Measurements from ENCODE around the gene CREB3L2. TPM values are rescaled to one million over a fixed set of nuclear protein-coding genes. Genes with fewer than 3 reads are reported as not detected.

Gene CREB3L2
- total RNA-seq, 4 donors from 2014 or later, result 43.5 to 73.0 (median 51.2) TPM

DNA sequence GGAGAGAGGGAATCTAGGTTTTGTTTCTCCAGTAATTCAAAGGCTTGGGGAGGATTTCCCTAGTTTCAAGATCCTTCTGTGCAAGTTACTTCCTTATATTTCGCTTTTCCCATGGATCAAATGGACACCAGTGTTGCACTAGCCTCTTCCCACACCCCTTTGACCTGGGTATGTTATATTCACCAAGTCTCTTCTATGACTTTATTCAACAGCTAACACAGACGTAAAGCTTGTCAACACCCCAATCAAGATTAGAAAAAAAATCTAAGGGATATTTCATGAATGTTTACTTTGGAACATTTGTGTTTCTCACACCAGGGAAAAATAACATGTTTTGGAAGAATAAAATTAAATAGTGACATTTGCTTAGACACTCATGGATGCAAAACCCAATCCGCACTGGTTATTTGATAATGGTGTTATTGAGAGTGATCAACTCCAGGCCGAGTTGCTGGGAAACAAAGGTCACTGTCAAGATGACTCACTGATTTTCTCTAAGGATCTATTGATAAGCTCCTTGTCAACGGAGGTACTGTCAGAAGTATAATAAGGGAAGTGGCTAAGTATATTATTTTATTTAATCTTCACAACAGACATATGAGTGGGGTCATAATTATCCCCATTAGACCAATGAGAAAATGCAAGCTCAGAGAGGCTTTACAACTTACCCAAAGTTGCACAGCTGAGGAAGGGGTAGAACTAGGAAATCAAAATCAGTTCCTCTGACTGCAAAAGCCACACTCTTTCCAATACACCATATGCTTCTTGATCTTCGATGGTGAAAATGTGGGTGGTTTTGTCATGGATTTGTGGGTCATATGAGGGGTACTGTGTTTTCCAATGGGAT lies 52.2 kb downstream of the CREB3L2 start:
- peak overlapping the region in 2 of 4 donors; percentile 9 to 15 for H3K27ac ChIP-seq
- 40% methylated on average over 6 of the region's 6 CpGs for WGBS, 2 donors
- peaks cover 0 to 90% (median 30%) of the 10 kb centered on the region in 4 donors for H3K4me1 ChIP-seq

DNA sequence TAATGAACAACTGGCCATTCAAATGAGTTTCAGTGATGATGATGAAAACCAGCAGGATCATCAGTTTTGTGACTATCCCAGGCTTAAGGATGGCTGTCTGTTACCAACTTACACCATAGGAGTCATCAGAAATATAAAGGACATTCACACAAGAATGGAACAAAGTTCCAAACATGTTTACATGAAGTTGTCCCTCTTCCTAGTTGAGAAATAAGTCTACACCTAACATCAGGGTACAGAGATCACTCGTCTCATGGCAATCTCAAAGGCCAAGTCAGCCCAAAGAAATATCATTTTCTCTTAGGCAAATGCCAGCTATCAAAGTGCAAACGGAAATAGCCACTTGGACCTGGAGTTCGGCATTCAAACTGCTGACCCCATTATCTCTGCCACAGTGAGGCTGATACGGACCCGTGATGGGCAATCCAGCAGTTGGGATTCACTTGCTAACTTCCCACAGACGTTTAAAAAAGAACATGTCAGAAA lies 53.0 kb downstream of the CREB3L2 start:
- Histone ChIP-seq H3K27me3 (no peaks in the 10 kb centered on the region), H3K4me3 (no peak overlapping the region), H3K27ac (peak overlapping the region in 2 of 4 donors; percentile 9 to 15), H3K4me1 (peaks cover 0 to 89% (median 26%) of the 10 kb centered on the region in 4 donors), H3K36me3 (no peaks in the 10 kb centered on the region), H3K9me3 (no peaks in the 10 kb centered on the region)
- WGBS, 2 donors, result 54 to 65% methylated on average over 6 of the region's 6 CpGs
- no peak for DNase-seq (ENCODE audit: low spot score in 2 of 2)
- TF ChIP-seq POLR2A (IDR thresholded peaks at IDR 0.05) (no peak), EP300 (IDR thresholded peaks at IDR 0.05) (no peak), CTCF (IDR thresholded peaks at IDR 0.05) (no peak)

More for the DNA sequence above, 52.2 kb downstream of the CREB3L2 start:
- DNase-seq (ENCODE audit: low spot score in 2 of 2), result no peak
- no peak overlapping the region for H3K4me3 ChIP-seq
- H3K9me3 ChIP-seq, result no peaks in the 10 kb centered on the region
- no peaks in the 10 kb centered on the region for H3K36me3 ChIP-seq
- TF ChIP-seq POLR2A (IDR thresholded peaks at IDR 0.05), result no peak
- TF ChIP-seq EP300 (IDR thresholded peaks at IDR 0.05), result no peak
- TF ChIP-seq CTCF (IDR thresholded peaks at IDR 0.05), result no peak
- no peaks in the 10 kb centered on the region for H3K27me3 ChIP-seq

GRCh38 chr7:137948083-137948844 lies 53.6 kb downstream of the CREB3L2 start:
- Histone ChIP-seq H3K4me3 (no peak overlapping the region), H3K27ac (no peak overlapping the region), H3K27me3 (no peaks in the 10 kb centered on the region), H3K36me3 (no peaks in the 10 kb centered on the region), H3K4me1 (peaks cover 0 to 89% (median 25%) of the 10 kb centered on the region in 4 donors), H3K9me3 (no peaks in the 10 kb centered on the region)
- WGBS, 2 donors, result 87 to 89% methylated on average over 5 of the region's 5 CpGs
- no peak for DNase-seq (ENCODE audit: low spot score in 2 of 2)
- TF ChIP-seq POLR2A (IDR thresholded peaks at IDR 0.05) (no peak), EP300 (IDR thresholded peaks at IDR 0.05) (no peak), CTCF (IDR thresholded peaks at IDR 0.05) (no peak)

GRCh38 chr7:137947046-137947445 lies 54.8 kb downstream of the CREB3L2 start:
- H3K36me3 ChIP-seq, result no peaks in the 10 kb centered on the region
- no peak for DNase-seq (ENCODE audit: low spot score in 2 of 2)
- WGBS, 2 donors, result 78 to 81% methylated on average over 7 of the region's 7 CpGs
- H3K4me3 ChIP-seq, result no peak overlapping the region
- H3K9me3 ChIP-seq, result no peaks in the 10 kb centered on the region
- no peak overlapping the region for H3K27ac ChIP-seq
- no peaks in the 10 kb centered on the region for H3K27me3 ChIP-seq
- no peak for TF ChIP-seq CTCF (IDR thresholded peaks at IDR 0.05)
- peaks cover 0 to 89% (median 28%) of the 10 kb centered on the region in 4 donors for H3K4me1 ChIP-seq

DNA sequence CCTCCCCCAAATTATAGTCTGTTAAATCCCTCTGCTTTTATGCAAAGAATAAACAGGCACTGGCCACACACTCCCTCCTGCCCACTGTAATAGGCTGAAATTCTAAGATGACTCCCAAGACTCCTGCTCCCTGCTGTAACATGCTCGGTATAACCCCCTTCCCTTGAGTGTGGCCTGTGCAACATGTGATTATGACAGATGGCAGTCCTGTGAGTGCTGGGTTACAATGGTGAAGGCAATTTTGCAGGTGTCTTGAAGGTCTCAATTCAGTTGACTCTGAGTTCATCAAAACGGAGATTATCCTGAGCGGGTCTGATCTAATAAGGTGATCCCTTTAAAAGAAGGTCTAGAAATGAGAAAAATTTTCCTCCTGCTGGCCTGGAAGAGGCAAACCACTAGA lies 55.9 kb downstream of the CREB3L2 start:
- Histone ChIP-seq H3K36me3 (no peaks in the 10 kb centered on the region), H3K27me3 (no peaks in the 10 kb centered on the region), H3K27ac (peak overlapping the region in 1 of 4 donors; percentile 3), H3K4me3 (no peak overlapping the region), H3K9me3 (no peaks in the 10 kb centered on the region), H3K4me1 (peaks cover 0 to 92% (median 30%) of the 10 kb centered on the region in 4 donors)
- TF ChIP-seq CTCF (IDR thresholded peaks at IDR 0.05) (no peak), POLR2A (IDR thresholded peaks at IDR 0.05) (no peak), EP300 (IDR thresholded peaks at IDR 0.05) (no peak)
- no peak for DNase-seq (ENCODE audit: low spot score in 2 of 2)
- 69 to 71% methylated on average over 3 of the region's 3 CpGs for WGBS, 2 donors
